Motor neuron (in vitro differentiated cells): ENCODE results near the gene ARF1. TPM values are rescaled to one million over a fixed set of nuclear protein-coding genes. Genes with fewer than 3 reads are reported as not detected.
A peak's percentile ranks its signal among the peaks of the same experiment; 100 is the strongest.

ENCODE experiments used
- ATAC-seq, 8 experiments: fragments of 200-7000 bp; cut with Tn5 transposase; replicated peaks in 6 of 8; 2 replicates each; pipeline ENCODE4 v1.8.0; 2021; ENCODE audit warnings: mild to moderate bottlenecking in 8 of 8, moderate library complexity in 8 of 8
- H3K27ac ChIP-seq, 2 donors: fragments of 250-450 bp; sonication (Bioruptor Pico); 2 replicates each; pipeline ENCODE4 v1.9.0; 2021; ENCODE audit warnings: antibody characterized with exemption in 2 of 2, mild to moderate bottlenecking in 2 of 2, moderate library complexity in 1 of 2
- H3K4me1 ChIP-seq, 2 donors: fragments of 250-450 bp; sonication (Bioruptor Pico); replicated peaks in 1 of 2; 2 replicates each; pipeline ENCODE4 v1.6.1; 2021; ENCODE audit warnings: antibody characterized with exemption in 2 of 2, mild to moderate bottlenecking in 2 of 2, moderate library complexity in 1 of 2
- H3K4me3 ChIP-seq, 5 donors: fragments of 250-450 bp; sonication (Bioruptor Pico); 2 replicates each; pipeline ENCODE4 v1.9.0; 2021; ENCODE audit warnings: antibody characterized with exemption in 5 of 5, mild to moderate bottlenecking in 5 of 5, moderate library complexity in 4 of 5
- WGBS, 10 experiments: fragments of 450-650 bp; shearing (Covaris generic); methylation state at CpG; one replicate each; pipeline ENCODE4 v1.0.0; 2022; 5-methylcytosine and 5-hydroxymethylcytosine counted together
- in situ Hi-C, 9 experiments: fragments of 400-800 bp; cut with MboI; loops; one replicate each; pipeline ENCODE4 v1.15.0; 2021; ENCODE audit warnings: low sequenced_read_pairs in 9 of 9, low pct_unique_long_range_greater_than_20kb in 2 of 9; ENCODE audit not compliant: unreplicated experiment in 9 of 9
- total RNA-seq, 8 experiments: library from RNA; unstranded; fragments of 300-600 nt; gene quantifications; 2 replicates each; pipeline versions ENCODE4 v1.2.3 to v1.2.4, GENCODE V29; 2022

Gene ARF1
- 100 to 1,000 TPM; 255 to 597 (median 339) TPM for total RNA-seq

GRCh38 chr1:228082214-228082917 is at the start of gene ARF1:
ARF1 (plus strand) TSS chr1:228082708; CDS start chr1:228097115, 14,407 bp downstream.
- 0 to 3% methylated on average over 7 to 9 of the region's 87 CpGs; no CpG with 5 or more reads in 8 of the 10 experiments for WGBS, 10 experiments
- H3K27ac ChIP-seq: peak within 1 kb of the TSS; percentile 97 to 100

GRCh38 chr1:228033376-228033775 is 49.1 kb upstream of the ARF1 start:
- H3K4me1 ChIP-seq: peaks cover 8 to 18% of the 10 kb centered on the region in 2 donors
- no peak overlapping the region for H3K4me3 ChIP-seq
- WGBS, 10 experiments: 0 to 100% (median 72%) methylated on average over 1 to 2 of the region's 2 CpGs; no CpG with 5 or more reads in 1 of the 10 experiments
- in situ Hi-C loops: no loop called here
- ATAC-seq: no peak
- no peak overlapping the region for H3K27ac ChIP-seq

More at GRCh38 chr1:228082214-228082917, at the start of gene ARF1:
- H3K4me1 ChIP-seq: peaks cover 33 to 37% of the 10 kb centered on the region in 2 donors
- in situ Hi-C loops: no loop called here
- peak within 1 kb of the TSS; percentile 79 to 99 (median 88) for H3K4me3 ChIP-seq
- ATAC-seq: peak; percentile 60 to 88 (median 86)

GRCh38 chr1:228034954-228035837 is 47.3 kb upstream of the ARF1 start:
- Histone ChIP-seq H3K27ac (no peak overlapping the region), H3K4me1 (peaks cover 8 to 18% of the 10 kb centered on the region in 2 donors), H3K4me3 (no peak overlapping the region)
- ATAC-seq: no peak
- in situ Hi-C loops: no loop called here
- WGBS, 10 experiments: 27 to 90% (median 84%) methylated on average over 1 to 12 of the region's 16 CpGs; no CpG with 5 or more reads in 3 of the 10 experiments

GRCh38 chr1:228035844-228036243 is 46.7 kb upstream of the ARF1 start:
- no peak for ATAC-seq
- WGBS, 10 experiments: 20 to 80% (median 50%) methylated on average over 1 to 4 of the region's 5 CpGs; no CpG with 5 or more reads in 5 of the 10 experiments
- in situ Hi-C loops: no loop called here
- Histone ChIP-seq H3K4me3 (no peak overlapping the region), H3K27ac (no peak overlapping the region), H3K4me1 (peaks cover 8 to 18% of the 10 kb centered on the region in 2 donors)

- Histone ChIP-seq H3K4me3 (no peak overlapping the region), H3K4me1 (peaks cover 8 to 18% of the 10 kb centered on the region in 2 donors), H3K27ac (no peak overlapping the region)
- peak in 4 of 8 experiments; percentile 8 to 25 (median 15) for ATAC-seq
- in situ Hi-C loops: no loop called here
- WGBS, 10 experiments: 17 to 100% (median 87%) methylated on average over 1 to 4 of the region's 8 CpGs; no CpG with 5 or more reads in 5 of the 10 experiments
These were observed 45.7 kb upstream of the ARF1 start for GRCh38 chr1:228036701-228037231.

- H3K4me3 ChIP-seq: peak overlapping the region; percentile 6 to 17 (median 11)
- peaks cover 8 to 18% of the 10 kb centered on the region in 2 donors for H3K4me1 ChIP-seq
- peak; percentile 83 to 93 (median 88) for ATAC-seq
- in situ Hi-C loops: no loop called here
- 1 to 60% (median 4%) methylated on average over 1 to 48 of the region's 80 CpGs; no CpG with 5 or more reads in 7 of the 10 experiments for WGBS, 10 experiments
- peak overlapping the region in 1 of 2 donors; percentile 57 for H3K27ac ChIP-seq
These were observed 44.8 kb upstream of the ARF1 start for GRCh38 chr1:228037401-228038386.

GRCh38 chr1:228038387-228039005 is 44.0 kb upstream of the ARF1 start:
- WGBS, 10 experiments: 30 to 89% (median 47%) methylated on average over 1 to 6 of the region's 11 CpGs; no CpG with 5 or more reads in 7 of the 10 experiments
- H3K4me3 ChIP-seq: no peak overlapping the region
- in situ Hi-C loops: no loop called here
- H3K4me1 ChIP-seq: peaks cover 8 to 18% of the 10 kb centered on the region in 2 donors
- no peak for ATAC-seq
- peak overlapping the region in 1 of 2 donors; percentile 57 for H3K27ac ChIP-seq

GRCh38 chr1:228039006-228039903 is 43.3 kb upstream of the ARF1 start:
- in situ Hi-C loops: no loop called here
- no peak overlapping the region for H3K4me3 ChIP-seq
- H3K27ac ChIP-seq: no peak overlapping the region
- no peak for ATAC-seq
- H3K4me1 ChIP-seq: peaks cover 8 to 18% of the 10 kb centered on the region in 2 donors
- 0 to 100% (median 73%) methylated on average over 1 to 4 of the region's 8 CpGs; no CpG with 5 or more reads in 4 of the 10 experiments for WGBS, 10 experiments

- H3K27ac ChIP-seq: no peak overlapping the region
- 10 to 100% (median 68%) methylated on average over 1 to 3 of the region's 3 CpGs; no CpG with 5 or more reads in 5 of the 10 experiments for WGBS, 10 experiments
- in situ Hi-C loops: no loop called here
- peaks cover 8 to 18% of the 10 kb centered on the region in 2 donors for H3K4me1 ChIP-seq
- H3K4me3 ChIP-seq: no peak overlapping the region
- no peak for ATAC-seq
These were observed 42.5 kb upstream of the ARF1 start for GRCh38 chr1:228039986-228040385.

- Histone ChIP-seq H3K4me3 (no peak overlapping the region), H3K27ac (no peak overlapping the region), H3K4me1 (peaks cover 8 to 18% of the 10 kb centered on the region in 2 donors)
- ATAC-seq: no peak
- 0 to 67% (median 45%) methylated on average over 1 to 2 of the region's 2 CpGs; no CpG with 5 or more reads in 1 of the 10 experiments for WGBS, 10 experiments
- in situ Hi-C loops: no loop called here
These were observed 41.2 kb upstream of the ARF1 start for GRCh38 chr1:228041316-228041715.

GRCh38 chr1:228042508-228042907 is 40.0 kb upstream of the ARF1 start:
- in situ Hi-C loops: no loop called here
- H3K27ac ChIP-seq: no peak overlapping the region
- no peak overlapping the region for H3K4me3 ChIP-seq
- no peak for ATAC-seq
- peaks cover 4 to 7% of the 10 kb centered on the region in 2 donors for H3K4me1 ChIP-seq
